Measurements from ENCODE around the gene UBXN4.
"Not testable (repeated sequence)": the region's sequence is repeated elsewhere in the genome, so short reads cannot be mapped to it uniquely, and the experiment has no call there.

The UBXN4 gene

GRCh38 chr2:135785032-135785431 lies 43.4 kb downstream of the UBXN4 start:
- DNase-seq = no peak
- Mint-ChIP-seq H3K9me3 (no peaks in the 10 kb centered on the region), H3K27ac (no peak overlapping the region), H3K4me3 (no peak overlapping the region), H3K4me1 (no peaks in the 10 kb centered on the region), H3K27me3 (no peaks in the 10 kb centered on the region), H3K36me3 (ENCODE audit: low read depth) (peaks cover 58% of the 10 kb centered on the region)
- no peak for ATAC-seq

GRCh38 chr2:135786823-135787222 lies 45.2 kb downstream of the UBXN4 start:
- DNase-seq = no peak
- H3K4me1 Mint-ChIP-seq = peaks cover 5% of the 10 kb centered on the region
- peaks cover 42% of the 10 kb centered on the region for H3K36me3 Mint-ChIP-seq (ENCODE audit: low read depth)
- H3K27ac Mint-ChIP-seq = no peak overlapping the region
- ATAC-seq = no peak
- H3K27me3 Mint-ChIP-seq = no peaks in the 10 kb centered on the region
- no peak overlapping the region for H3K4me3 Mint-ChIP-seq
- no peaks in the 10 kb centered on the region for H3K9me3 Mint-ChIP-seq

- H3K9me3 Mint-ChIP-seq = no peaks in the 10 kb centered on the region
- ATAC-seq (no peak), DNase-seq (no peak)
- H3K27ac Mint-ChIP-seq = no peak overlapping the region
- H3K27me3 Mint-ChIP-seq = no peaks in the 10 kb centered on the region
- H3K4me1 Mint-ChIP-seq = peaks cover 29% of the 10 kb centered on the region
- peaks cover 13% of the 10 kb centered on the region for H3K36me3 Mint-ChIP-seq (ENCODE audit: low read depth)
- no peak overlapping the region for H3K4me3 Mint-ChIP-seq
Measured at GRCh38 chr2:135790423-135790822, 48.8 kb downstream of the UBXN4 start.

- peaks cover 6% of the 10 kb centered on the region for H3K36me3 Mint-ChIP-seq (ENCODE audit: low read depth)
- no peak overlapping the region for H3K4me3 Mint-ChIP-seq
- H3K27ac Mint-ChIP-seq = no peak overlapping the region
Measured at GRCh38 chr2:135791418-135792190, 49.9 kb downstream of the UBXN4 start.

GRCh38 chr2:135792401-135793150 lies 50.9 kb downstream of the UBXN4 start:
- Mint-ChIP-seq H3K36me3 (ENCODE audit: low read depth) (no peaks in the 10 kb centered on the region), H3K27me3 (no peaks in the 10 kb centered on the region), H3K27ac (no peak overlapping the region), H3K4me1 (peaks cover 34% of the 10 kb centered on the region), H3K9me3 (no peaks in the 10 kb centered on the region), H3K4me3 (no peak overlapping the region)
- DNase-seq (peak; percentile 40), ATAC-seq (peak; percentile 69)

More at GRCh38 chr2:135791418-135792190, 49.9 kb downstream of the UBXN4 start:
- no peak for ATAC-seq
- Mint-ChIP-seq H3K9me3 (no peaks in the 10 kb centered on the region), H3K27me3 (no peaks in the 10 kb centered on the region), H3K4me1 (peaks cover 31% of the 10 kb centered on the region)
- no peak for DNase-seq

- H3K27ac Mint-ChIP-seq, ATAC-seq, DNase-seq, H3K27me3 Mint-ChIP-seq, H3K4me3 Mint-ChIP-seq, H3K9me3 Mint-ChIP-seq: not testable (repeated sequence)
- H3K36me3 Mint-ChIP-seq (ENCODE audit: low read depth) = peaks cover 12% of the 10 kb centered on the region
- peaks cover 34% of the 10 kb centered on the region for H3K4me1 Mint-ChIP-seq
Measured at GRCh38 chr2:135795641-135796040, 54.0 kb downstream of the UBXN4 start.

- ATAC-seq (no peak), DNase-seq (no peak)
- Mint-ChIP-seq H3K36me3 (ENCODE audit: low read depth) (peaks cover 16% of the 10 kb centered on the region), H3K27ac (no peak overlapping the region), H3K9me3 (peaks cover 13% of the 10 kb centered on the region), H3K27me3 (no peaks in the 10 kb centered on the region), H3K4me3 (no peak overlapping the region), H3K4me1 (peaks cover 34% of the 10 kb centered on the region)
Measured at GRCh38 chr2:135796606-135797005, 55.0 kb downstream of the UBXN4 start.

- H3K9me3 Mint-ChIP-seq = peaks cover 21% of the 10 kb centered on the region
- no peak overlapping the region for H3K4me3 Mint-ChIP-seq
- H3K4me1 Mint-ChIP-seq = peaks cover 23% of the 10 kb centered on the region
Measured at GRCh38 chr2:135797497-135798274, 56.0 kb downstream of the UBXN4 start.

GRCh38 chr2:135798275-135798705 lies 56.6 kb downstream of the UBXN4 start:
- no peak for ATAC-seq
- Mint-ChIP-seq H3K27me3 (no peaks in the 10 kb centered on the region), H3K36me3 (ENCODE audit: low read depth) (peaks cover 16% of the 10 kb centered on the region), H3K4me3 (no peak overlapping the region), H3K4me1 (peaks cover 18% of the 10 kb centered on the region), H3K9me3 (peaks cover 21% of the 10 kb centered on the region), H3K27ac (no peak overlapping the region)
- DNase-seq = no peak

More at GRCh38 chr2:135797497-135798274, 56.0 kb downstream of the UBXN4 start:
- no peak overlapping the region for H3K27ac Mint-ChIP-seq
- DNase-seq (peak; percentile 84), ATAC-seq (peak; percentile 55)
- H3K27me3 Mint-ChIP-seq = no peaks in the 10 kb centered on the region
- H3K36me3 Mint-ChIP-seq (ENCODE audit: low read depth) = peaks cover 16% of the 10 kb centered on the region

GRCh38 chr2:135798762-135799161 lies 57.1 kb downstream of the UBXN4 start:
- DNase-seq (no peak), ATAC-seq (no peak)
- Mint-ChIP-seq H3K27me3 (no peaks in the 10 kb centered on the region), H3K4me3 (no peak overlapping the region), H3K27ac (no peak overlapping the region), H3K36me3 (ENCODE audit: low read depth) (peaks cover 16% of the 10 kb centered on the region), H3K4me1 (peaks cover 15% of the 10 kb centered on the region), H3K9me3 (peaks cover 21% of the 10 kb centered on the region)

- Mint-ChIP-seq H3K36me3 (ENCODE audit: low read depth) (peaks cover 16% of the 10 kb centered on the region), H3K27me3 (no peaks in the 10 kb centered on the region), H3K27ac (no peak overlapping the region), H3K4me1 (peaks cover 12% of the 10 kb centered on the region), H3K4me3 (no peak overlapping the region), H3K9me3 (peaks cover 21% of the 10 kb centered on the region)
- no peak for ATAC-seq
- no peak for DNase-seq
Measured at GRCh38 chr2:135799738-135800137, 58.1 kb downstream of the UBXN4 start.

- no peaks in the 10 kb centered on the region for H3K27me3 Mint-ChIP-seq
- ATAC-seq = no peak
- H3K4me3 Mint-ChIP-seq = no peak overlapping the region
Measured at GRCh38 chr2:135800513-135801460, 59.1 kb downstream of the UBXN4 start.

GRCh38 chr2:135802350-135802749 lies 60.7 kb downstream of the UBXN4 start:
- Mint-ChIP-seq H3K4me3 (no peak overlapping the region), H3K27me3 (no peaks in the 10 kb centered on the region), H3K4me1 (peaks cover 5% of the 10 kb centered on the region), H3K36me3 (ENCODE audit: low read depth) (peaks cover 16% of the 10 kb centered on the region), H3K27ac (no peak overlapping the region), H3K9me3 (peaks cover 21% of the 10 kb centered on the region)
- DNase-seq = no peak
- no peak for ATAC-seq

More at GRCh38 chr2:135800513-135801460, 59.1 kb downstream of the UBXN4 start:
- H3K36me3 Mint-ChIP-seq (ENCODE audit: low read depth) = peaks cover 16% of the 10 kb centered on the region
- H3K27ac Mint-ChIP-seq = no peak overlapping the region
- DNase-seq = no peak
- peaks cover 6% of the 10 kb centered on the region for H3K4me1 Mint-ChIP-seq
- peaks cover 21% of the 10 kb centered on the region for H3K9me3 Mint-ChIP-seq
